HG02571 (cell line): ENCODE results near the gene TRIM26.
"Not testable (repeated sequence)": the region's sequence is repeated elsewhere in the genome, so short reads cannot be mapped to it uniquely, and the experiment has no call there.

Source experiments
- ATAC-seq: cut with Tn5 transposase; IDR thresholded peaks from one replicate; pipeline ENCODE4 v1.9.1; 2021; ENCODE audit warnings: mild to moderate bottlenecking, moderate library complexity; ENCODE audit not compliant: unreplicated experiment

Gene TRIM26

DNA sequence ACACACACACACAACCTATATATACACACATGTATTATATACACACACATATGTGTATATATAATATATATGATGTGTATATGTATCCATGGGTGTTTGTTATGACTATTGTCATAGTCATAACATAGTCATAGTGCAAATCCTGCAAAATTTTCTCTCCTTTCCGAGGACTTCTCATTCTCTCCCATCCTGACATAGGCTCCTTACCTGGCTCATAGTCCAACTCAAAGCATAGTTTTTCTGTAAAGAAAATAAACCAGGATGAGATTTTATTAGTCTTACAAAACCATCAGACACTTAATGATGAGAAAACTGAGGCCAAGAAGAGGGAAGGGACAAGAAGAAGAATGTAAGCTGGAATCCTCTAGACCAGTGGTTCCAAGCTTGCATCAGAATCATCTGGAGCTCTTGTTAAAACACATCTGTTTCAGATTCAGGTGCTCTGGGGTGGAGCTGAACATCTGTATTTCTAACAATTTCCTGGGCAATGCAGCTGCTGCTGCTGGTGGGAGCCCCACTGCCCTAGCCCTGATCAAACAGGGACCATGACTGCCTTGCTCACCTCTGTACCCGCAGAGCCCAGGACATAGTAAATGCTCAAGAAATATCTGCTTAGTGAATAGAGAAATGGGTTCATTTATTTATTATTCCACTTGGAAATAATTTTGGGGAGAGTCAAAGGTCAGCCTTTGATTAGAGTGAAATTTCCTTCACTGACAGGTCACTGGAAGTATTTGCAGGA is 57.5 kb downstream of the TRIM26 start:
- ATAC-seq, result no peak

DNA sequence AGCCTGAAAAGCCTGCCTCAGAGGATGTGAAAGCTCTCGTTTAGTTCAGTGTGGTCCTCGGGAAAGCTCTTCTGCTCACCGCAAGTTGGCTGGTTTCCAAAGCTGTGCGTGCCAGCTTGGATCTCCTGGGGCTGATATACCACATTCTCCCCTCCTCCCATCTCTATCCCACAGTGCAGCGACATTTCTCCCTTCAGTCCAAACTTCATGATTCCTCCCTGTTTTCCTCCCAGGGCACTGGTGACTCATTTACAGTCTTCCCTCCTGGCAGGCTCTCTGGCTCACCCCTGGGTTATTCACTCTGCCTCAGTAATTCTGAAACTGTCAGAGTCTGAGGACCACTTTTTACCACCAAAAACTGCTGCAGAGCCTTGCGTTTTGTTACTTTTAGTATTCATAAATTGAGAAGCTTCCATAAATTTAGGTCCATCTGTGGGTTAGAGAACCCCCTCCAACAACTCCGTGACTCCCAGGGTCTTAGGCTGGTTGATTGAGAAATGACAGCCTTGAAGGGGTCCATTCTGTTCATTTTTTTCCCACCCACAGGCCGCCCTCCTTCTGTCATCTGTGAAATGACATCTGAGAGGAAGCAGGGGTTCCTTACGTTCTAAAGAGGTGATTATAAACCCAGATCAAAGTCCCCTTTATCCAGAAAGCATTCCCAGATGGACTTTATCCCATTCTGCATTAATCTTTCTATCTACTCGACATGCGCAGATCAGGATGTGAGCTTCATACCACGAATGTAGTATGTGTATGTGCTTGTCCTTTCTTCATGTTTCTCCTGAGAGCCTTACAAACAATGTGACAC is 58.3 kb downstream of the TRIM26 start:
- no peak for ATAC-seq

- no peak for ATAC-seq
These were observed 59.1 kb downstream of the TRIM26 start for GRCh38 chr6:30154061-30154460.

GRCh38 chr6:30152910-30153610 is 60.1 kb downstream of the TRIM26 start:
- no peak for ATAC-seq

DNA sequence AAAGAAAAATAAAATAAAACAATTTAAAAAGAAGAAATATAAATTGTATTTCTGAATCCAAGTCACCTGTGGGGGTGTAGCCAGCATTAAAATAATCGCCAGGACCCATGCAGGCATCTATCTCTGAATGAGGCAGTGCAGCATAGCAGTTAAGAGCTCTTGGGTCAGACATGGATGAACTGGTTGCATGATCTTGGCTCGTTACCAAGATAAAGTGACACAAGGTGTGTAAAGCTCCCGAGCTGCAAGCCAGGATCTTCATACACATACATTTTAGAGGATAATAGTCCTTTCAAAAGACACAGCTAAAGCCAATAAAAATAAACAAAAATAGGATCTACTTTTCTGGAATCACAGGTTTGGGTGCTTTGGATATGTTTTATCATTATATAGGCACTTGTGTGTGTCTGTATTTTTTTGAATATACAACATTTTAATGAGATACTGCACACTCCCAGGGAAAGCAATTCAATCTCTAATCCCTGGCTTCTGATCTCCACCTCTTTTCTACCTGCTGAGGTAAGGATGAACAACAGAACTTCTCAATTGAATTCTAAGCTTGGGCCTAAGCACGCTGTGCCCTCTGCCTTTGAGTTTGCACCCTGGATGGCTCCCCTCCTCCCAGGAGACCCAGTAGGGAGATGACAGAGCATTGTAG is 61.1 kb downstream of the TRIM26 start:
- no peak for ATAC-seq

DNA sequence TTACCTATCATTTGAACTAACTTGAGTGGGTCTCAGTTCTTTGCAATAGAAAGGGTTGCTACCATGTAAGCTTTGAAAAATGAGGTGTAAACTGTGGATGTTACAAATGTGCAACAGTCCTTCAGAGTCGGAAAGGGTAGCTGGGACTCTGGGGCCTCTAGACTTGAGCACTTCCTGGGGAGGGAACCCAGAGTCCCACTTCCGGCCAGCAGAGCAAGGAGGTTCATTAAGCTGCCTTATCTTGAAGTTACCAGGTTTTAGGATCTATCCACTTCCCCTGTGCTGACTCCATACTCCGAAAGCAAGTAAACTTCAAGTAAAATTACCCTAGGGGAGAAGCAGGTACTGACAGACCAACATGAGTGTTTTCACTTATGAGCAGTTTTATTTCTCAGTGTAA is 61.6 kb downstream of the TRIM26 start:
- ATAC-seq, result no peak

DNA sequence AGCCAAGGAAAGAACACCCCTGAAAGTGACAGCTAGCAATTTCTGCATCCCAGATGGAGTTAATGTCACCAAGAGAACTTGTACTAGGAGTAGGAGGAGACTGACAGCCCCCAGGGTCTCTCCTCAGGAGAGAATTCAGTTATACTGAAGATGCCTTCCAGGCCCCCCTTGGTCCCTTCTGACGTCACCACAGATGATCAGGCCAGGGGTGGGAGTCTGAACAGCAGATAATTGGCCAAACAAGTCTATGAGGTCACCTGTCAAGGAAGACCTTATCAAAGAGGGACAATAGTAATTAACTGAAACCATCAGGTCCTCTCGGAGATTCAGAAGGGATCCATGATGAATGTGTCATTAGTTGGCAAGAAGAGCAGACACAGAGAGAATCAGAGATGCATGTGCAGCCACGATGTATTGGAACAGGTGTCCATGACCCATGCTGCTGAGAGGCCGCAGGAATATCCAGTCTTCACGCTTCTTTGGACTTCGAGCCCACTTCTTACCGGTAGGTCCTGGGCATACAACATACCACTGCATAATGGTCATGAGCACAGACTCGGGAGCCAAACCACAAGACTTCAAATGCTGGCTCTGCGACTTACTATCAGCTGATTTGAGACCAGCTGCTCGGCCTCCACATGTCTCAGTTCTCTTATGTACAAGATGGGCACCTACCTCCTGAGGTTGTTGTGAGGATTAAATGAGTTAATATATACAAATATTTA is 62.4 kb downstream of the TRIM26 start:
- no peak for ATAC-seq

- ATAC-seq, result no peak
These were observed 63.2 kb downstream of the TRIM26 start for GRCh38 chr6:30149858-30150550.

- no peak for ATAC-seq
These were observed 64.0 kb downstream of the TRIM26 start for GRCh38 chr6:30149234-30149633.

GRCh38 chr6:30147096-30147495 is 66.1 kb downstream of the TRIM26 start:
- no peak for ATAC-seq

DNA sequence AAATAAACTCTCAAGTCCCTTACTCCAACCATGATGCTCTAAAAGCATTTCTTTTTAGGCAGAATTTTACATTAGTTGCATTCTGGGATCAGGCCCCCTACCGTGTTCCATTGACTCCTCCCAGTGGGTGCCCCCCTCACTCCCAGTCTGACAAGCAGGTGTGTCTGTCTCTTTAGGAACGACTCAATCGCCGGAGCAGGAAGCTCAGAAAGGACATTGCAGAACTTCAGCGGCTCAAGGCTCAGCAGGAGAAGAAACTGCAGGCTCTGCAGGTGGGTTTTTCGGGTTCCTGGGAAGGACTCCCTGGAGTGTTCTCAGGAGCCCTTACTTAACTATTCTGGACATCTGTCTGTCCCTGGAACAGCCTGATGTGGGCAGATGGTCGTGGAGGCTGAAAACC is 67.4 kb downstream of the TRIM26 start:
- no peak for ATAC-seq

GRCh38 chr6:30144811-30145210 is 68.4 kb downstream of the TRIM26 start:
- no peak for ATAC-seq

DNA sequence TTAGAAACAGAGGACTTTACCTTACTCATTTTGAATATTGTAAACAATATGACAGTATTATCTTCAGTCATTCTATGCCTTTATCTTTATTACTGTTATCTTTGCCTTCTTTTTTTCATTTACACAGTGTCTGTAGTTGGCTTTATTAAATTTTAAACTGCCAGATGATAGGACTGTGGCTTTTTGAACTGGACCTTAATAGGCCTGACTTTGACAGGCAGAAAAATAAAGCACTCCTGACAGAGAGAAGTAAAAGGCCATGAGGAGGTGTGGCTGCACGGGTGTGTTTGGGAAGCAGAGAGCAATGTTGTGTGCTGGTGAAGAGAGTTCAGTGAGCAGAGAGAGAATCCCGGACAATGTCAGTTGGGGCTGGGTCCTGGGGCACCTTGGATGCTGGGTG is 69.4 kb downstream of the TRIM26 start:
- no peak for ATAC-seq

- ATAC-seq, result no peak
These were observed 70.5 kb downstream of the TRIM26 start for GRCh38 chr6:30142665-30143064.

- not testable (repeated sequence) for ATAC-seq
These were observed 73.0 kb downstream of the TRIM26 start for GRCh38 chr6:30140240-30140639.

- ATAC-seq, result no peak
These were observed 76.5 kb downstream of the TRIM26 start for GRCh38 chr6:30136570-30137286.

- ATAC-seq, result no peak
These were observed 77.4 kb downstream of the TRIM26 start, which contains the start of gene TRIM40 for GRCh38 chr6:30135757-30136156. TRIM40 (plus strand) TSS chr6:30136140; CDS start chr6:30137037, 897 bp downstream.

DNA sequence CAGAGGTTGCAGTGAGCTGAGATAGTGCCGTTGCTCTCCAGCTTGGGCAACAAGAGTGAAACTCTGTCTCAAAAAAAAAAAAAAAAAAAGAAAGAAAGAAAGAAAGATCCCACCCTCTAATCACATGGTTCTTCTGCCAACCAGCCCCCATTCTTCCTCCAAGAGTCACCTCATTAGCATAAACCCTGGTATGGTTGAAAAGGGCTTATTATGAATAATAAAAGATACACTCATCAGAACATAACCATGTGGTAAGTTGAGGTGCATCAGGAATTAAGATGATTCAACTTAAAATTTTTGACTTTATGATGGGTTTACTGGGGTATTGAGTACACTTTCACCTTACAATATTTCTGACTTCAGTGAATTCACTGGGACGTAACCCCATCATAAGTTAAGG is 78.1 kb downstream of the TRIM26 start:
- ATAC-seq, result no peak
